Adipocyte (in vitro differentiated cells): ENCODE results near the gene KCNJ13.
"Not testable (repeated sequence)": the region's sequence is repeated elsewhere in the genome, so short reads cannot be mapped to it uniquely, and the experiment has no call there.

Experiments used
- DNase-seq: peaks from one replicate; pipeline ENCODE4 v3.0.0-alpha.2; 2015; ENCODE audit warnings: low read depth
- H3K27me3 ChIP-seq: replicated peaks from 2 replicates; pipeline ENCODE4 v1.7.0; 2013; ENCODE audit warnings: mild to moderate bottlenecking, low read length, moderate library complexity; ENCODE audit not compliant: control insufficient read depth, insufficient read depth
- H3K36me3 ChIP-seq: 2 replicates; pipeline ENCODE4 v1.7.0; 2013; ENCODE audit warnings: low read length, mild to moderate bottlenecking, moderate library complexity; ENCODE audit not compliant: control insufficient read depth, insufficient read depth, severe bottlenecking
- H3K4me1 ChIP-seq: 2 replicates; pipeline ENCODE4 v1.7.0; 2013; ENCODE audit warnings: mild to moderate bottlenecking, low read length, moderate library complexity; ENCODE audit not compliant: control insufficient read depth, insufficient read depth
- H3K4me3 ChIP-seq: 2 replicates; pipeline ENCODE4 v1.7.0; 2013; ENCODE audit warnings: mild to moderate bottlenecking, low read length, moderate library complexity
- H3K9ac ChIP-seq: 2 replicates; pipeline ENCODE4 v1.7.0; 2013; ENCODE audit warnings: mild to moderate bottlenecking, low read length, moderate library complexity
- H3K9me3 ChIP-seq: 2 replicates; pipeline ENCODE4 v1.7.0; 2013; ENCODE audit warnings: mild to moderate bottlenecking, low read length, moderate library complexity; ENCODE audit not compliant: control insufficient read depth

Gene KCNJ13

GRCh38 chr2:232721882-232722281, 54.5 kb downstream of the KCNJ13 start:
- no peak for DNase-seq
- Histone ChIP-seq H3K9me3 (no peaks in the 10 kb centered on the region), H3K4me1 (peaks cover 4% of the 10 kb centered on the region), H3K9ac (no peak overlapping the region), H3K27me3 (no peaks in the 10 kb centered on the region), H3K36me3 (peaks cover 51% of the 10 kb centered on the region), H3K4me3 (no peak overlapping the region)

- Histone ChIP-seq H3K9me3 (no peaks in the 10 kb centered on the region), H3K4me3 (no peak overlapping the region), H3K36me3 (peaks cover 50% of the 10 kb centered on the region), H3K27me3 (no peaks in the 10 kb centered on the region), H3K4me1 (peaks cover 4% of the 10 kb centered on the region), H3K9ac (no peak overlapping the region)
- DNase-seq = no peak
Measured at GRCh38 chr2:232721261-232721660, 55.1 kb downstream of the KCNJ13 start.

- not testable (repeated sequence) for H3K9ac ChIP-seq, H3K9me3 ChIP-seq, H3K27me3 ChIP-seq, DNase-seq, H3K4me3 ChIP-seq, H3K4me1 ChIP-seq
- H3K36me3 ChIP-seq = peaks cover 38% of the 10 kb centered on the region
Measured at GRCh38 chr2:232720056-232720455, 56.3 kb downstream of the KCNJ13 start.
